ENCODE measurements around the gene SLC7A8. TPM values are rescaled to one million over a fixed set of nuclear protein-coding genes. Genes with fewer than 3 reads are reported as not detected.

Gene SLC7A8
- total RNA-seq, 1 donor from 2014 or later: 62.3 TPM

DNA sequence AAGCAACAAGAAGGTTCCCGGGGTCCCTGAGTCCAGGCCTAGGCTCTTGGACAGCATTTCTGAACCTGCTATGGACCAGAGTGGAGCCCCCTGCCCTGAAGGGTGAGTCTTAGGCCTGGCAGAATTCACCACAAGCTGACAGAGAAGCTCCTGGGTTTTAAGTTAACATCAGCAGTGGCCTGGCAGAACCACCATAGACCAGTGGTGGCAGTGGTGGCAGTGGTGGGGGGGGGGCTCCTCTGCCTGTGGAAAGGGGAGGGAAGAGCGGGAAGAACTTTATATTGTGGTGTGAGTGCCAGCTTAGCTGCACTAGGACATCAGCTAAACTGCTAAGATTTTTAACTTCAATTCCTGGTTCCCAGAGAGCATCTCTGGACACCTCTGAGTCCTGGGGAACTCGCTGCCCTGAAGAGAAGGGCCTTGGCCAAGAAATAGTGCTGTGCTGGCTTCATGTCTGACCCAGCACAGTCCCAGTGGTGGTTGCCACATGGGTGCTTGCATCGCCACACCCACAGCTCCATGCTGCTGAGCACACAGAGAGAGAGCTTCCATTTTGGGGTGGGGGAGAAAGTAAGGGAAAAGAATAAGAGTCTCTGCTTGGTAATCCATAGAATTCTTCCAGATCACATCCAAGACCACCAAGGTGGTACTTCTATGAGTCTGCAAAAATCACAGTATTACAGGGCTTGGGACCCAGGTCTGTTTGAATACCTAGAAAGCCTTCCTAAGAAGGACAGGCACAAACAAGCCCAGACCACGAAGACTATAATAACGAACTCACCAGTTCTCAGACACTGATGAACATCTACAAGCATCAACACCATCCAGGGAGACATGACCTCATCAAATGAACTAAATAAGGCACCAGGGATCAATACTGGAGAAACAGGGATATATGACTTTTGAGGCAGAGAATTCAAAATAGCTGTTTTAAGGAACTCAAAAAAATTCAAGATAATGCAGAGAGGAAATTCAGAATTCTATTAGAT lies 33.9 kb upstream of the SLC7A8 start:
- no peak overlapping the region for H3K27ac Mint-ChIP-seq
- DNase-seq (ENCODE audit: low spot score in 2 of 2, unreplicated experiment in 2 of 2): no peak
- no peaks in the 10 kb centered on the region for H3K4me1 Mint-ChIP-seq
- H3K9me3 Mint-ChIP-seq: peaks cover 22% of the 10 kb centered on the region
- no peak overlapping the region for H3K4me3 Mint-ChIP-seq
- H3K27me3 Mint-ChIP-seq (ENCODE audit: low read depth): peaks cover 2% of the 10 kb centered on the region
- H3K36me3 Mint-ChIP-seq: peaks cover 6% of the 10 kb centered on the region
- TF ChIP-seq, protein P1, sequence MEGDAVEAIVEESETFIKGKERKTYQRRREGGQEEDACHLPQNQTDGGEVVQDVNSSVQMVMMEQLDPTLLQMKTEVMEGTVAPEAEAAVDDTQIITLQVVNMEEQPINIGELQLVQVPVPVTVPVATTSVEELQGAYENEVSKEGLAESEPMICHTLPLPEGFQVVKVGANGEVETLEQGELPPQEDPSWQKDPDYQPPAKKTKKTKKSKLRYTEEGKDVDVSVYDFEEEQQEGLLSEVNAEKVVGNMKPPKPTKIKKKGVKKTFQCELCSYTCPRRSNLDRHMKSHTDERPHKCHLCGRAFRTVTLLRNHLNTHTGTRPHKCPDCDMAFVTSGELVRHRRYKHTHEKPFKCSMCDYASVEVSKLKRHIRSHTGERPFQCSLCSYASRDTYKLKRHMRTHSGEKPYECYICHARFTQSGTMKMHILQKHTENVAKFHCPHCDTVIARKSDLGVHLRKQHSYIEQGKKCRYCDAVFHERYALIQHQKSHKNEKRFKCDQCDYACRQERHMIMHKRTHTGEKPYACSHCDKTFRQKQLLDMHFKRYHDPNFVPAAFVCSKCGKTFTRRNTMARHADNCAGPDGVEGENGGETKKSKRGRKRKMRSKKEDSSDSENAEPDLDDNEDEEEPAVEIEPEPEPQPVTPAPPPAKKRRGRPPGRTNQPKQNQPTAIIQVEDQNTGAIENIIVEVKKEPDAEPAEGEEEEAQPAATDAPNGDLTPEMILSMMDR (IDR thresholded peaks at IDR 0.05; ENCODE audit: unreplicated experiment): no peak

DNA sequence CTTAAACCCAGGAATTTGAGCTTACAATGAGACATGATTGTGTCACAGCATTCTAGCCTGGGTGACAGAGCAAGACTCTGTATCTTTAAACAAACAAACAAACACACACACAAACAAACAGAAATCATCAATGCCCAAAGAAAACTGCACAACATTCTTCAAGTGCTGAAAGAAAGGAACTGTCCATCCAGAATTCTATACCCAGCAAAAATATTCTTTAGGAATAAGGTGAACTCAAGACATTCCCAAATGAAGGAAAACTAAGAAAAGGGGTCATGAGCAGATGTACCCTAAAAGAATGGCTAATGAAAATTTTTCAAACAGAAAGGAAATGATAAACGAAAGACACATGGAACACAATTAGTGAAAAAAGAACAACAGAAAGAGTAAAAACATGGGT lies 32.0 kb upstream of the SLC7A8 start:
- Mint-ChIP-seq H3K27ac (no peak overlapping the region), H3K4me1 (no peaks in the 10 kb centered on the region), H3K4me3 (no peak overlapping the region), H3K36me3 (peaks cover 6% of the 10 kb centered on the region), H3K9me3 (peaks cover 12% of the 10 kb centered on the region), H3K27me3 (ENCODE audit: low read depth) (no peaks in the 10 kb centered on the region)
- TF ChIP-seq, protein P1 (IDR thresholded peaks at IDR 0.05; ENCODE audit: unreplicated experiment): no peak
- no peak for DNase-seq (ENCODE audit: low spot score in 2 of 2, unreplicated experiment in 2 of 2)

DNA sequence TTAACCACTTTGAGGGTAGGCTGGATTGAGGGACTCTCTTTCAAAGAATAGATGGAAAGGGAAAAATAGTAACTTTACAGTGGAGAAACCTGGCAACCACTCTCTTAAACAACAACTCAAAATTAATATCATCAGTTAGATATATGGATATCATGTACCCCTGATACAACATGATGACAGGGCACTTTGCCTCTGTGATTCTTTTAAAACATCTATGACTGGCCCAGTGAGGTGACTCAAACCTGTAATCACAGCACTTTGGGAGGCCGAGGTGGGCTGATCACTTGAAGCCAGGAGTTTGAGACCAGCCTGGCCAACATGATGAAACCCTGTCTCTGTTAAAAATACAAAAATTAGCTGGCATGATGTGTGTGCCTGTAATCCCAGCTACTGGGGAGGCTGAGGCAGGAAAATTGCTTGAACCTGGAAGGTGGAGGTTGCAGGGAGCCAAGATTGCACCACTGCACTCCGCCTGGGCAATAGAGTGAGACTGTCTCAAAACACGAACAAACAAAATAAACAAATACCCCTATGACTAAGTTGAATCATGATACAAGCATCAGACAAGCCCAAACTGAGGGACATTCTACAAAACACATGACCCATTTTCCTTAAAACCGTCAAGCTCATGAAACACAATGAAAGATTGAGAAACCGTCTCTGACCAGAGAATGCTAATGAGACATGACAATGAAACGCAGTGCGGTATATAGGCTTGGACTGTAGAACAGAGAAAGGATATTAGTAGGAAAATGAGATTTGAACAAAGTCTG lies 26.4 kb upstream of the SLC7A8 start:
- H3K9me3 Mint-ChIP-seq: peaks cover 4% of the 10 kb centered on the region
- H3K27me3 Mint-ChIP-seq (ENCODE audit: low read depth): no peaks in the 10 kb centered on the region
- H3K36me3 Mint-ChIP-seq: no peaks in the 10 kb centered on the region
- H3K4me3 Mint-ChIP-seq: no peak overlapping the region
- H3K4me1 Mint-ChIP-seq: no peaks in the 10 kb centered on the region
- H3K27ac Mint-ChIP-seq: no peak overlapping the region
- no peak for DNase-seq (ENCODE audit: low spot score in 2 of 2, unreplicated experiment in 2 of 2)
- TF ChIP-seq, protein P1 (IDR thresholded peaks at IDR 0.05; ENCODE audit: unreplicated experiment): no peak

DNA sequence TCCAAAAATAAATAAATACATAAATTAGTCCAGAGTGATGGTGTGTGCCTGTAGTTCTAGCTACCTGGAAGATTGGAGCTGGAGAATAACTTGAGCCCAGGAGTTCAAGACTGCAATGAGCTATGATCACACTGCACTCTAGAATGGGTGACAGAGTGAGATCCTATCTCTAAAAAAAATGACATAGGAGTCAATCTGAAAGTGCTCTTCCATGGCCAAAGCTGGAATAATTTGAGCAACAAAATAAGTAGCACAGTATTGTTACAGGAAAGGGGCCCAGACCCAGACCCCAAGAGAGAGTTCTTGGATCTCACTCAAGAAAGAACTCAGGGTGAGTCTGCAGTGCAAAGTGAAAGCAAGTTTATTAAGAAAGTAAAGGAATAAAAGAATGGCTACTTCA lies 24.9 kb upstream of the SLC7A8 start:
- Mint-ChIP-seq H3K4me1 (no peaks in the 10 kb centered on the region), H3K36me3 (no peaks in the 10 kb centered on the region), H3K4me3 (no peak overlapping the region), H3K27ac (no peak overlapping the region), H3K27me3 (ENCODE audit: low read depth) (no peaks in the 10 kb centered on the region), H3K9me3 (peaks cover 9% of the 10 kb centered on the region)
- TF ChIP-seq, protein P1 (IDR thresholded peaks at IDR 0.05; ENCODE audit: unreplicated experiment): no peak
- no peak for DNase-seq (ENCODE audit: low spot score in 2 of 2, unreplicated experiment in 2 of 2)

DNA sequence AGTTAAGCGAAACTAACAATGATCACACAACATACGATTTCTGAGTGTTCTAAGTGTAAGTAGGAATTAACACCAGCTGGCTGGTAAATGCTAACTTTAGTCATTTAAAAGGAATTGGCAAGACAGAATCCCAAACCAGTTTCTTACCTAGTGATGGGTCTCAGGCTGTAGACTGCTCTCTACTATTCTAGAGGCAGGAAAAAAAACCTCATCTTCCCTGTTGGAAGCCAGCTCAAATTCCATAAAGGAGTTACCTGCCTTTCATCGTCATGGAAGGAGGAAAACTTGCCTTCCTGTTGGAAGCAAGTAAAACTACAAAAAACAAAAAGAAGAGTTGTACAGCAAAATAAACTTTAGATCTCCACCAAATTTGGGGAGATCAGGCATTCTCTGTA lies 23.7 kb upstream of the SLC7A8 start:
- TF ChIP-seq, protein P1 (IDR thresholded peaks at IDR 0.05; ENCODE audit: unreplicated experiment): no peak
- DNase-seq (ENCODE audit: low spot score in 2 of 2, unreplicated experiment in 2 of 2): no peak
- Mint-ChIP-seq H3K36me3 (no peaks in the 10 kb centered on the region), H3K27ac (no peak overlapping the region), H3K27me3 (ENCODE audit: low read depth) (no peaks in the 10 kb centered on the region), H3K9me3 (peaks cover 9% of the 10 kb centered on the region), H3K4me1 (no peaks in the 10 kb centered on the region), H3K4me3 (no peak overlapping the region)
